GM20000 (cell line): ENCODE data around the gene FMO2.

Experiments
- DNase-seq: peaks from one replicate; pipeline ENCODE4 v3.0.0; 2012; ENCODE audit warnings: low spot score
- CTCF ChIP-seq: IDR thresholded peaks from 2 replicates; pipeline ENCODE4 v1.5.1; 2012; ENCODE audit warnings: mild to moderate bottlenecking, control low read depth; ENCODE audit errors: extremely low read depth, missing control alignments

The FMO2 gene

GRCh38 chr1:171160211-171160610 is 24.9 kb upstream of the FMO2 start:
- TF ChIP-seq CTCF, result no peak
- DNase-seq, result no peak

- DNase-seq, result no peak
Observed at GRCh38 chr1:171160639-171161354, 24.3 kb upstream of the FMO2 start.

GRCh38 chr1:171161431-171161830 is 23.7 kb upstream of the FMO2 start:
- no peak for DNase-seq
- no peak for TF ChIP-seq CTCF

More at GRCh38 chr1:171160639-171161354, 24.3 kb upstream of the FMO2 start:
- no peak for TF ChIP-seq CTCF

GRCh38 chr1:171166361-171166760 is 18.7 kb upstream of the FMO2 start:
- TF ChIP-seq CTCF, result no peak
- no peak for DNase-seq

- no peak for DNase-seq
- TF ChIP-seq CTCF, result no peak
Observed at GRCh38 chr1:171167785-171168184, 17.3 kb upstream of the FMO2 start.

- no peak for TF ChIP-seq CTCF
- no peak for DNase-seq
Observed at GRCh38 chr1:171172471-171172870, 12.6 kb upstream of the FMO2 start.

- DNase-seq, result no peak
Observed at GRCh38 chr1:171173069-171173468, 12.0 kb upstream of the FMO2 start.

More at GRCh38 chr1:171173069-171173468, 12.0 kb upstream of the FMO2 start:
- TF ChIP-seq CTCF, result no peak
